NCI-H2227 (cell line): Measurements from ENCODE around the gene COL11A2.

Experiments used
- DNase-seq: peaks from one replicate; lab custom pipeline; 2025; ENCODE audit not compliant: unreplicated experiment; lab: John Stamatoyannopoulos, UW

Gene COL11A2

DNA sequence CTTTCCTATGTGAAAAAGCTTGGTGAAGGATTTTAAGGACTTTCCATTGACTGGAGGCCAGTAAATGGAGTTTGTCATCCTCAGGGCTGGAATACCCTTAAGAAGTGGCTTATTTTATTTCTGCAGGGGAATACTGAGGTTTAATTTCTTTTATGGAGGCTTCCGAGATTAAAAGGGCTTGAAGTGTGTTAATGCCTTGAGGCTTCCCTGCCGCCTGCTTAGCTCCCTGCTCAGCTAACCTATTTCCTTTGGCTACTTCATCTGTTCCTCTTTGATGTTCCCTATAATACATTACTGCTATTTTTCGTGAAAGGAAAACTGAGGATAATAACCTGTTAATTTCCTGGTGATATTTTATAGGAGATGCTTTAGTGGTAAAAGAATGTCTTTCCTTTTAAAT is 72.3 kb downstream of the COL11A2 start:
- no peak for DNase-seq

DNA sequence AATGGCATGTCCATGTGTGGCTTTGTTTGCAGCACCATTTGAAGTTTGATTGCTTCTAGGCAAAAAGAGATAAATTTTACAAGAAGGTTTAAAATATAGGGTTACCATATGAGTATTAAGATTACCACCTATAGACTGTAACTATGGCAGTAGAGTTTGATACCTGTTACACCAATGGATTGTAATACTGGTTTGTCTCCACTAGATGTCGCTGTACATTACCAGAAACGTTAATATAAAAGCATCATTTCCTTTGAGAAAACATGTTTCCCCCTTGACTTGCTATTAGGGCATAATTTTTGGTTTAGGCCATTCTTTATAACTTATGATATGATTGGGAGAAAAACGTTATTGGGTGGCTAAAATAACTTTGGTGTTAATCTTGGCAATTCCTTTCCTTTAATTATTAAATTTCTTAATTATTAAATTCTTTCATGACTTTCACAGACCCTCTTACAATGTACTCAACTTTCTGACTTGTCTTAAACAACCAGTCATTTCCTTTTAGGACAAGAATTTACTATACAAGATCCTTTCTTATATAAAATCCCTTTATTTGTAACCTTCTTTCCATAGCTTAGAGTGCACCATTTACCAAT is 73.6 kb downstream of the COL11A2 start:
- DNase-seq, result peak; percentile 76

DNA sequence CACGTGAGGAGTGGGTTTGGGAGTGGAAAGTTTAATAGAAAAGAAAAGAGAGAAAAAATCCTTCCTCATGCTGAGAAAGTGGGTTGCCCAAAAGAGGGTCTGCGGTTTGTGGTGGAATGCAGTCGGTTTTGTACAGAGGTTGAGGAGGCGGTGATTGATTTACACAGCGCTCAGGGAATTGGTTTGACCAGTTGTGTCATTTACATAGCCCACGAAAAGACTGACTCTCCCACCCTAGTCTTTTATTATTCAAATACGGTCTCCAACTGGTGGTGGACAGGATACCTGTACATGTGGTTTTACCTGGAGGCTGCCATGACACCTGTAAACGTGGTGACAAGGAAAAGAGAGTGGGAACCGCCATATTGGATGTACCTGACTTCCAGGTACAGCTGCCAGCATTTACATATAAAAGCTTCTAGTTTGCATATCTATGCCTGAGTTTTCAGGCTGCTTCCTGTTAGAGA is 74.4 kb downstream of the COL11A2 start:
- DNase-seq, result no peak

DNA sequence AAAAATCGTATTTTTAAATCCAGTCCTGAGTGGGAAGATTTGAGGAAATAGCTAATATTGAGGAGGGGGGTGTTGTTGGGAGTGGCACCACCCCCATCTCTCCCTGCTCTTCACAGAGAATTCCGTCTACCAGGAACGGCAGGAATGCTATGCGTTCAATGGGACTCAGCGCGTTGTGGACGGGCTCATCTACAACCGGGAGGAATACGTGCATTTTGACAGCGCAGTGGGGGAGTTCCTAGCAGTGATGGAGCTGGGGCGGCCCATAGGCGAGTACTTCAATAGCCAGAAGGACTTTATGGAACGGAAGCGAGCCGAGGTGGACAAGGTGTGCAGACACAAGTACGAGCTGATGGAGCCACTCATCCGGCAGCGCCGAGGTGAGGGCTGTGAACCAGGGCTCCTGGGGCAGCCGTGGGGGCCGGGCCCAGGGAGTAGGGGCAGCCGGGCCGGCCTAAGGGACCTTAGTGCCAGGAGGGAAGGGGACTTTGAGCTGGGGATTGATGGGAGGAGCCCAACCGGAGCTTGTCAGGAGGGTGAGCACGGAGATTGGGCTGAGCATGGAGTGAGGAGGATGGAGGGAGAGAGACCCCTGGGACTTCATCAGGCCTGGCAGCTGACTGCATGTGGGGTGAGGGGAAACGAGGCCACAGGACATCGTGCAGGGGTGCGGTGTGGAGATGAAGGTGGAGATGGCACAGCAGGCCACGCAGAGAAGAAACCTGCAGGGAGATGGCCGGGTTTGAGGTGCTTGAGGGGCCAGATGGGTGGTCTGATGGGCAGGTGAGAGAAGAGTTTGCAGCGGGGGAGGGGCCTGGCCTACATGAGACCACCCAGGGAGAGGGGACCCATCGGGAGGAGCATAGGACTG is 75.2 kb downstream of the COL11A2 start:
- DNase-seq, result peak; percentile 45

DNA sequence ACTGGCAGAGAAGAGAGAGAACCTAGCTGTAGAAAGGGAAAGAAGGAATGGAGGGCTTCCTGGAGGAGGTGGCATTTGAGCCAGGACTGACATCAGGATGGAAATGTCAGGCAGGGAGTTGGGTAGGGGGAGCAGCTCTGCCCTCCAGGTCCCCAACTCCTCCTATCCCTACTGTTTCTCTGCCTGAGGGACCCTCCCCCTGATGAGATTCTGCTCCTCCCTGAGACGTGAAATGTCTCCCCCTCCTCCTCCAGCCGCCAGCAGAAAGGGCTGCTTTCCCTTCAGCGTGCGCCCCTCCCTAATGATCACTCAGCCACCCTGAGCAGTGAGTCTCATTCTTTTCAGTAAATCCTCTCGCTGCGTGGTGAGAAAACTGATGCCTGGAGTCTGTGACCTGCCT is 75.8 kb downstream of the COL11A2 start:
- peak; percentile 44 for DNase-seq

DNA sequence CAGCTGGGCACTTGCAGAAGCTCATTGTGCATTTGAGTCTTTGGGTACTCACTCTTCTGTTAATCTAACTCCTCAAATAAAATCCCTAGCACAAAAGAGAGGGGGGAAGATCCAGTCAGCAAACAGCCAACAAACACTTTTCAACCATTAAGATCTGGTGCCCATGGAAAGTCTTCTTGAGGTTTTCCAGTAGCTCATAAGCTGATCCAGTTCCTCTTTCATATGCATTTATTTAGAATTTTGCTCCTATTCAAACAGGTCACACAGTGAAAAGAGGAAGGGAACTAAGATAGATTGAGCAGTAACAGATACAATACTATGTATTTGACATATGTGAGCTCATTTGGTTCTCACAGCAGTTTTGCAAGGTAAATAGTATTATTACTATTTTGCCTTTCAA is 77.9 kb downstream of the COL11A2 start:
- no peak for DNase-seq

DNA sequence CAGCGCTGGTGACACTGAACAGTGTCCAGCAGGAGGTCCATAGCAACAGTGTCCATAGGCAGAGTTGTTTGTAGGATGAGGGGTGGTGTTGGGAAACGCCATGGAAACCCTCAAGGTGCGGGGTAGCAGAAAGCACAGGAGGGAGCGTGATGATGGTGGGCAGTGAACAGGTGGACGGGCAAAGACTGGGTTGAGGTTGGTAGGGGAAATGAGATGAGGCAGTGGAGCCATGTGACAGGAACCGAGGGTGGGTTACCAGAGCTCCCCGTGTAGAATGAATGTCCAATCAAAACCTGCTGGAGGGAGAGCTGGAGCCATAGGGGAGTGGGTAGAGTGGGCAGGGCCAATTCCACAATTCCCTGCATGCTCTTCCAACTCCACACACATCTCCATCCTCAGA is 78.5 kb downstream of the COL11A2 start:
- DNase-seq, result no peak
